ENCODE results near the gene BCAN.

The BCAN gene

GRCh38 chr1:156641761-156642264 lies at the start of gene BCAN:
TSS of gene BCAN (plus strand) at chr1:156642117. CDS start at chr1:156646055, 3,938 bp downstream.
- Histone ChIP-seq H3K4me2 (peak within 1 kb of the TSS; percentile 55), H3K27ac (no peak within 1 kb of the TSS), H4K20me1 (peaks cover 62% of the 10 kb centered on the region), H3K9me3 (no peaks in the 10 kb centered on the region), H3K9ac (no peak within 1 kb of the TSS), H3K4me1 (peaks cover 30% of the 10 kb centered on the region), H3K36me3 (no peaks in the 10 kb centered on the region), H3K4me3 (peak within 1 kb of the TSS; percentile 53), H3K27me3 (peaks cover 91% of the 10 kb centered on the region)
- TF ChIP-seq Cebpa-rat (IDR thresholded peaks at IDR 0.05) = no peak

GRCh38 chr1:156592158-156592909 lies 49.6 kb upstream of the BCAN start:
- TF ChIP-seq Cebpa-rat (IDR thresholded peaks at IDR 0.05) = no peak
- Histone ChIP-seq H3K4me2 (peak overlapping the region; percentile 86), H3K9me3 (no peaks in the 10 kb centered on the region), H3K4me1 (peaks cover 42% of the 10 kb centered on the region), H4K20me1 (peaks cover 17% of the 10 kb centered on the region), H3K27me3 (no peaks in the 10 kb centered on the region), H3K36me3 (peaks cover 55% of the 10 kb centered on the region), H3K4me3 (peak overlapping the region; percentile 90), H3K9ac (peak overlapping the region; percentile 96), H3K27ac (peak overlapping the region; percentile 95)

- H3K4me1 ChIP-seq = peaks cover 42% of the 10 kb centered on the region
- H3K9ac ChIP-seq = peak overlapping the region; percentile 96
- peak overlapping the region; percentile 95 for H3K27ac ChIP-seq
- no peaks in the 10 kb centered on the region for H3K9me3 ChIP-seq
- H3K27me3 ChIP-seq = no peaks in the 10 kb centered on the region
- H3K36me3 ChIP-seq = peaks cover 56% of the 10 kb centered on the region
- peak overlapping the region; percentile 90 for H3K4me3 ChIP-seq
- peak overlapping the region; percentile 86 for H3K4me2 ChIP-seq
- no peak for TF ChIP-seq Cebpa-rat (IDR thresholded peaks at IDR 0.05)
- peaks cover 17% of the 10 kb centered on the region for H4K20me1 ChIP-seq
Observed at GRCh38 chr1:156592910-156593660, 48.8 kb upstream of the BCAN start.

GRCh38 chr1:156593661-156593989 lies 48.3 kb upstream of the BCAN start:
- H3K27me3 ChIP-seq = no peaks in the 10 kb centered on the region
- peak overlapping the region; percentile 96; the same call in 1 of the 2 replicates for H3K9ac ChIP-seq
- no peaks in the 10 kb centered on the region for H3K9me3 ChIP-seq
- H3K4me2 ChIP-seq = peak overlapping the region; percentile 86
- H3K4me3 ChIP-seq = peak overlapping the region; percentile 90; the same call in 1 of the 2 replicates
- peak overlapping the region; percentile 95 for H3K27ac ChIP-seq
- peaks cover 42% of the 10 kb centered on the region for H3K4me1 ChIP-seq
- TF ChIP-seq Cebpa-rat (IDR thresholded peaks at IDR 0.05) = no peak
- peaks cover 17% of the 10 kb centered on the region for H4K20me1 ChIP-seq
- H3K36me3 ChIP-seq = peaks cover 62% of the 10 kb centered on the region

GRCh38 chr1:156594190-156594589 lies 47.7 kb upstream of the BCAN start:
- H3K36me3 ChIP-seq = peaks cover 67% of the 10 kb centered on the region
- peaks cover 43% of the 10 kb centered on the region for H3K4me1 ChIP-seq
- no peaks in the 10 kb centered on the region for H3K9me3 ChIP-seq
- peak overlapping the region; percentile 15; the same call in 1 of the 2 replicates for H3K9ac ChIP-seq
- H3K4me3 ChIP-seq = no peak overlapping the region
- no peak for TF ChIP-seq Cebpa-rat (IDR thresholded peaks at IDR 0.05)
- peak overlapping the region; percentile 86; the same call in 1 of the 2 replicates for H3K4me2 ChIP-seq
- peak overlapping the region; percentile 95; the same call in 1 of the 2 replicates for H3K27ac ChIP-seq
- H3K27me3 ChIP-seq = no peaks in the 10 kb centered on the region
- H4K20me1 ChIP-seq = peaks cover 17% of the 10 kb centered on the region

- Histone ChIP-seq H3K9me3 (no peaks in the 10 kb centered on the region), H3K9ac (peak overlapping the region; percentile 15; the same call in 1 of the 2 replicates), H3K4me2 (no peak overlapping the region), H3K4me1 (peaks cover 51% of the 10 kb centered on the region), H3K4me3 (no peak overlapping the region), H3K36me3 (peaks cover 69% of the 10 kb centered on the region), H3K27me3 (no peaks in the 10 kb centered on the region), H3K27ac (peak overlapping the region; percentile 8; the same call in 1 of the 2 replicates), H4K20me1 (peaks cover 17% of the 10 kb centered on the region)
- no peak for TF ChIP-seq Cebpa-rat (IDR thresholded peaks at IDR 0.05)
Observed at GRCh38 chr1:156595016-156595415, 46.9 kb upstream of the BCAN start.

GRCh38 chr1:156596426-156596825 lies 45.5 kb upstream of the BCAN start:
- H3K36me3 ChIP-seq = peaks cover 69% of the 10 kb centered on the region
- no peaks in the 10 kb centered on the region for H3K9me3 ChIP-seq
- no peak overlapping the region for H3K4me3 ChIP-seq
- H4K20me1 ChIP-seq = peaks cover 17% of the 10 kb centered on the region
- no peak overlapping the region for H3K4me2 ChIP-seq
- H3K9ac ChIP-seq = no peak overlapping the region
- TF ChIP-seq Cebpa-rat (IDR thresholded peaks at IDR 0.05) = no peak
- peaks cover 48% of the 10 kb centered on the region for H3K4me1 ChIP-seq
- no peaks in the 10 kb centered on the region for H3K27me3 ChIP-seq
- no peak overlapping the region for H3K27ac ChIP-seq

- Histone ChIP-seq H3K27ac (no peak overlapping the region), H3K4me2 (no peak overlapping the region), H3K9ac (no peak overlapping the region), H3K27me3 (no peaks in the 10 kb centered on the region), H3K4me1 (peaks cover 47% of the 10 kb centered on the region), H3K4me3 (no peak overlapping the region), H4K20me1 (peaks cover 11% of the 10 kb centered on the region; the same call in 1 of the 2 replicates), H3K36me3 (peaks cover 62% of the 10 kb centered on the region), H3K9me3 (no peaks in the 10 kb centered on the region)
- TF ChIP-seq Cebpa-rat (IDR thresholded peaks at IDR 0.05) = no peak
Observed at GRCh38 chr1:156598125-156598524, 43.8 kb upstream of the BCAN start.

GRCh38 chr1:156598731-156599432 lies 43.0 kb upstream of the BCAN start:
- H3K4me2 ChIP-seq = 0 out of 2 replicates have a peak overlapping the region, but pooled peaks have one; percentile 92
- H3K9ac ChIP-seq = no peak overlapping the region
- TF ChIP-seq Cebpa-rat (IDR thresholded peaks at IDR 0.05) = no peak
- H3K27ac ChIP-seq = no peak overlapping the region; the same call in 1 of the 2 replicates
- H3K4me3 ChIP-seq = no peak overlapping the region
- H3K9me3 ChIP-seq = no peaks in the 10 kb centered on the region
- H4K20me1 ChIP-seq = peaks cover 11% of the 10 kb centered on the region; the same call in 1 of the 2 replicates
- H3K27me3 ChIP-seq = no peaks in the 10 kb centered on the region
- H3K4me1 ChIP-seq = peaks cover 39% of the 10 kb centered on the region
- peaks cover 54% of the 10 kb centered on the region for H3K36me3 ChIP-seq
